ENCODE results near the gene PLEKHG3.

PLEKHG3 gene

DNA sequence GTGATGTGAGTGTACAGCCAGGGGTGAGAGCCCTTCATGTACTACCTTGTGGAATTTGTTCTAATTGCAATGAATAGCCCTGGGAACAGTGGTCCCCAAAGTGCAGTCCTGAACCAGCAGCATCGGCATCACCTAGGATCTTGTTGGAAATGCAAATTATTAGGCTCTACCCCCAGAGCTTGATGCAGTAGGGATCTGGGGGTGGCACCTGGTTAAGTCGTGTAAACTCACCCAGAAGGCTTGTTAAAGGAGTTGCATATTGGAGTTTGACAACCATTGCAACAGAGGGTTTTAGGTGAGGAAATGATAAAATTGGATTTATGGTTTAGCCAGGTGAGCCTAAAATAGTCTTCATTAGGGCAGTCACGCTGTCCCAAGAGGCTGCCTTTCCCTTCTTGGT is 73.2 kb downstream of the PLEKHG3 start:
- in situ Hi-C loops (cut with MboI; ENCODE audit: low sequenced_read_pairs): no loop called here

DNA sequence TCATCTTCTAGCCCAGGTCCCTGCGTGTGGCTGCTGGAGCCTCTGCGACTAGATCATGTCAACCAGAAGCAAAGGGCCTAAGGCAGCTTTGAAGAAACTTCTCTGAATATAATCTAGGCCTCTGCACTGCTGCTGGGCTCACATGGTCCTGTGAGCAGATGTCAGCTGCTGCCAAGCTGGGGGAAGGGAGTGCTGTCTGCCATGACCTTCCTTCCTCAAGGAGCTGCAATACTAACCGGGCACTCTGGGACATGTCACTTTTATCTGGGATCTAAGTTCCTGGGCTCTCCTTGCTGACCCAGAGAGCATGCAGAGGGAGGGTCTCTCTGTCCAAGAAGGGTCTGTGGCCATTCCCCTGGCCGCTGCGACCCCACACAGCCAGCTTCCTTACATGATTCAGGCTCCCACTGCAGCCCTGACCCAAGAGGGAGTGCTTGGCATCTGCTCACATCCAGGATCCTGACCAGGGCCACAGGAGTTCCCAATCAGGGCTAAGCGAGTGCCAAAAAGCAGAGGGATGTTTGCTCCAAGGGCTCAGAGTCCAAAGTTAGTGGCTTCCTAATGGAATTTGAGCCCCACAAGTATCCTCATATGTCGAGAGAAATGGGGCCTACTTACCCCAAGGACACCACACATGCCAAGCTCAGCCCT is 74.0 kb downstream of the PLEKHG3 start:
- in situ Hi-C loops (cut with MboI; ENCODE audit: low sequenced_read_pairs): no loop called here

DNA sequence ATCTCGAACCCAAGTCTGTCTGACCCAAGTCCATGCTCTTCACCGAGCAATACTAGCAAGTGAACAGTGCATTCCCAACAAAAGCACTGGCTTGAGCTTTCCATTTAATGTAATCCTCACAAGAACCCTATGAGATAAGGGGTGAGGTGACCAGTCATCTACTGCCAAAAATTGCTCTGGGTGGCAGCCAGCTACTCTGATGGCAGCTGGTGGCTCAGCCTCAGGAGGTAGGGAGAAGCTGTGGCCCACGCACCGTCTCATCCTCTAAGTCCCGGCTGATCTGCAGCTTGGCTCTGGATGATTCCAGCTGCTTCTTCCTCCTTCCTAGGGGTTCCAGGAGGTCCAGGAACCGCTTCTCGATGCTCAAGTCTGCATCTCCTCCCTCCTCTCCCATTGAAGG is 75.2 kb downstream of the PLEKHG3 start:
- in situ Hi-C loops (cut with MboI; ENCODE audit: low sequenced_read_pairs): no loop called here

DNA sequence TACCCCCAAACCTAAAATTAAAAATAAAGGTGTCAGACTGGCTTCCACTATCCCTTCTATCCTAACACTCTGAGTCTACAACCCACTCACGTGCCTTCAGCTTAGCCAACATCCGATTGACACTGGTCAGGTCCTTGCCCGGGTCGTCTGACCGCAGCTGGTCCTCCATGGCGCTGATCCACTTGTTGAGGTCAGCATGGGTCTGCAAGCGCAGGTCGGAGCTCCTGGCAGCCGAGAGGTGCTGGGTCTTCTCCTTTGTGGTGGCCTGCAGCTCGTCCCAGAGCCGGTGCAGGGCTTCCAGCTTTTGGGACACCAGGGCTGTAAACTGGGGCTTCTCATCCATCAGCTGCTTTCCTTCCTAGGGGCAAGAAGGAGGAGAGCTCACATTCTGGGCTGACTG is 78.0 kb downstream of the PLEKHG3 start:
- in situ Hi-C loops (cut with MboI; ENCODE audit: low sequenced_read_pairs): no loop called here

DNA sequence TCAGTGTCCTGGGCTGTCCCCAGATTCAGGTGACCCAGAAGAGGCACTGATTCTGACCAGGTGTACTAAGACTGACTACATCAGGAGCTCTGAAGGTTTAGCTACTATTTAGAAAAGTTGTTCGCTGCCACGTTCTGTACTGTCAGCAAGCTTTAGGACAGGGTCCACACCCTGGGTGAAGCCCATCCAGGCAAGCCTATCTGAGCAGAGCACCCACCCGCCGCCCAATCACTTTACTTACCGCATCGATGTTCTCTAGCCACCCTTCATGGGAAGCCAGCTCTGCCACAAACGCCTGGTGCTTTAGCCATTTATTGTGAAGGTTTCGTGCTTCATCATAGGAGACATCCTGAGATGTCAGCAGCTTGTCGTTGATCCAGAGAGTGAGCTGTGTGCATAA is 79.8 kb downstream of the PLEKHG3 start:
- in situ Hi-C loops (cut with MboI; ENCODE audit: low sequenced_read_pairs): no loop called here

DNA sequence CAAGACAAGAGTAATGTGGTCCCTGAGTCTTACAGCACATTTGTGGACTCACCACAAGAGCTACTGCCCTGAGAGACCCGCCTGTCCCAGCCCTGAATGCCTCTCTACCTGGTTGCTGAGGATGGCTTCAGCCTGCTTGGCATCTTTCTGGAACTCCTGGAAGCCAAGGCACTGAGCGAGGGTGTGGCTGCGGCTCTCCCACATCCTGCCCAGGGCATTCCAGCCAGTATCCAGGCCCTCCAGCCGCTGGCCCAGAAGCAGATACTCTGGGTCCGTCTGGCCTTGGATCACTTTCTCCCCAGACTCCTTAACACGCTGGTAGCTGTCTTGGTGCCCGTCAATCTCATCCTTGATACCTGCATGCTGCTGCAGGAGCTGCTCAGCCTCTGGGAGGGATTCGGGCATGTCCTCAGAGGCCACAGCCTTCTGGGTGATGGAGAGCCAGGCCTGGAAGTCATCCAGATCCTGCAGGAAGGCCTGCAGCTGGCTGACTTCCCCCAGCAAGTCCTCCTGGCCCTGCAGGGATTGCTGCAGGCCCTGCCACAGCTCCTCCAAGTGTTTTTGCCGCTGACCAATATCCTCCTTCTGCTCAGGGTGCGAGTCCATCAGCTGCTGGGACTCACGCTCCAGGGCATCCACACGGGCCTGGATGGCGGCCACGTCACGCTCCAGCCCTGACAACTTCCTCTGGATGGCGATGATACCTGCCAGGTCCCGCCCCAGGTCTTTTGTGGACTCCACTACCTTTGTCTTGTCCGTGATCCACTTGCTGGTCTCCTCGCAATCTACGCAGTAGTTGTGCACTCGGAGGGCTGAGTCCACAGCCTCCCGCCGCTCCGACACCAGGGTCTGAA is 82.3 kb downstream of the PLEKHG3 start:
- in situ Hi-C loops (cut with MboI; ENCODE audit: low sequenced_read_pairs): no loop called here

DNA sequence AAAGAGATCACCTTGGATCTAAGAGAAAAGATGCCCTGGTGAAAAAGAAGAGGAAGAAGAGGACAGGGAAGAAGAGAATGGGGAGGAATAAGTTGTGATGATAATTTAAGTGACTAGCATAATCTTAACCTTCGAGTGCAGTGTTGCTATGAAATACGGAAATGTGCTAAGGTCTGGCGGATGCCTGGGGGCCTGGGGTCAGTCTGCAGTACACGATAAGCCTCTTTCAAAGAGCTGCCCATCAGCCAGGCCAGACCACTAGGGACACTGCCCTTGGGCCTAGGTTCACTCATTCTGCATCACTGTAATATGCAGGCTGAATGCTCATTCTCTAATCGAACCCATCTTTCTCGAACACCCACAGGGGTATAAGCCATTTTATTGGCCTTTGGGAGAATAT is 83.4 kb downstream of the PLEKHG3 start:
- in situ Hi-C loops (cut with MboI; ENCODE audit: low sequenced_read_pairs): no loop called here

DNA sequence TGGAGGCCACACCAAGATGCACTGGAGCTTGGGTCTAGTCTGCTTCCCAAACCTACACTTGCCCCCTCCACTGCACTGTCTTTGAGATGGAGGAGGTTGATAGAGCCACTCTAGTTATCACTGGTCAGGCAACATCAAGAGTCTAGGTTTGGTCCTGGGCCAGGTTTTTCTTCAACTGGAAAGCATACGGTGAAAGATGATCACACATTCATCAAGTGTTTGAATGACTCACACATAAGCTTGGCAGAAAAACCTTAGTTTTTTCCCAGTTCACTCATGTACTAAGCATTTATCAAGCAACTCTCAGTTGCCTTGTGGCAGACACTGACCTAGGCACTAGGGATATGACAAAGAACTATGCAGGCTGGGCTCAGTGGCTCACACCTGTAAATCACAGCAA is 84.5 kb downstream of the PLEKHG3 start:
- in situ Hi-C loops (cut with MboI; ENCODE audit: low sequenced_read_pairs): no loop called here

DNA sequence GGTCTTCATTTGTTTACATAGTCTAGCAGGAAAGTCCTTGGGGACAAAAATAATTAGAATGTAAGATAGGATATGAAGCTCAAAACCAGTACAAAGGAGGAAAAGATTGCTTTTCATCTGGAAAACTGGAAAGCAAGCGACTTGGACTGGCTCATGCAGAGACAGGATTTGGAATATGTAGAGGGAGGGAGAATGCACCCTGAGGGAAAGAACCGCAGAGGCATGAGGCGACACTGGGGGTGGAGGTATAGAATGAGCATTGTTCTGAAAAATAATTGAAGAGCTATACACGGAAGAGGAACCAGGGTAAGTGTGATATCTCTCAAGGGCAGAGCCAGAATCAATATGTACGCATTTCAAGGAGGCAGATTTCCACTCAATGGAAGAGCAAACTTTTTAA is 85.5 kb downstream of the PLEKHG3 start:
- in situ Hi-C loops (cut with MboI; ENCODE audit: low sequenced_read_pairs): no loop called here

DNA sequence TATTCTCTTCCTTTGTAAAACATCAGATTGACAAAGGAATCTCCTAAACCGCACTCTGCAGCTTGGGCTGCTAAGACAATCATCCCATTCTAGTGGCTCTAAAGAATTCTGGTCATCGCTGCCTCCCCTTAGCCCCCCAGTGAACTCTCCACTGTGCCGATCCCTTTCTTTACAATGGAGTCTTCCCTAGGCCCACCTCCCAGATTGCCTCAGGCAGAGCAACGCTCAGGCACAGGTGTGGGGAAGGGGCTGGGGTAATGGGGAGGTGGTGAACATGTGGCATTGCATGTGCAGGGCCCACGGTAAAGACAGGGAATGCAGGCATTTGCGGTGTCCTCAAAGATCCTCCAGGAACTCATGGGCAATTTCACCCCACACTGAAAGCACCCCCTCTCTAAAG is 86.3 kb downstream of the PLEKHG3 start:
- in situ Hi-C loops (cut with MboI; ENCODE audit: low sequenced_read_pairs): no loop called here

DNA sequence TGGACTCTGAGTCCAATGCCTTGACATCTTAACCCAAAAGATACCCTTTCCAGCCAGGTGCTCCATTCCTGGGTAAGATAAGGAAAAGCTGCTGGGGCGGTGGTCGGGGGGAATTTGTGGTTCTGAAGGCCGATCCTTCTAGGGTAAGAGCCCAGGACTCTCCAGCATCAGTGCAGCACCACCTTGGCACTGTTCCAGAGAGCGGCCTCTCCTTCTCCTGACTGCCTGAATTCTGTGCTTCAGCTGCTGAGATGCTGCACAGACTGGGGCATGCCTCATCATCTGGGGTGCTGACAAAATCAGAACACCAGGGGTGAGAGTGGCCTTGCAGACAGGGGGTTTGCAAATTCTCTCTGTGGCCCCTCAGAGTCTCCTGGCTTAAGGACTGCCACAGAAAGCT is 88.0 kb downstream of the PLEKHG3 start:
- in situ Hi-C loops (cut with MboI; ENCODE audit: low sequenced_read_pairs): no loop called here

DNA sequence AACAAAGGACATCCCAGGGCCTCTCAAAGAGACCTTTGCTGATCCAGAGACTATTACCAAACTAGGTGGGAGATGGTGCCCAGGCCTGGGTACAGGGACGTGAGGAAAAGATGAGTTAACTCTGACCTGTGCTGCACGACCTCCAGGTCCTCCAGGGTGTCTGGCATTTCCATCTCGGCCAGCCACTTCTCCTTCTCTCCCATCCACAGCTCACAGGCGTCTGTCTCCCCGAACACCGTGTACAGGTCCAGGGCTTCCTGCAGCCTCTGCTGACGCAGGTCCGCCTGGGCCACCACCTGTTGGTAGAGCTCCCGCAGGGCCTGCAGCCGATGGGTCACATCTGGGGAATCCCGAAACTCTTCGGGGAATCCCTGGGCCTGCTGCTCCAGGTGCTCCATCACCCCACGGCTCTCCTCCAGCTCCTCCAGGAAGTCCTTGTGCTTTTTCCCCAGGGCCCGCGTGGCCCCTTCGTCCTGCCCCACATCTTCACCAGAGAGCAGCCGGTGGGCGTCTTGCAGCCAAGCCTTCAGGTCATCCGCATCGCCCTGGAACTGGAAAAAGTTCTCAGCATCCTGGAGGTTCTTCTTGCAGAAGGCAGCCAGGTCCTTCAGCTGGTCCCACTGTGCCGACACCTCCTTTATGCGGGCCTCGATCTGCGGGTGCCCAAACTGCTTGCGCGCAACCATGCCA is 88.8 kb downstream of the PLEKHG3 start:
- in situ Hi-C loops (cut with MboI; ENCODE audit: low sequenced_read_pairs): no loop called here

DNA sequence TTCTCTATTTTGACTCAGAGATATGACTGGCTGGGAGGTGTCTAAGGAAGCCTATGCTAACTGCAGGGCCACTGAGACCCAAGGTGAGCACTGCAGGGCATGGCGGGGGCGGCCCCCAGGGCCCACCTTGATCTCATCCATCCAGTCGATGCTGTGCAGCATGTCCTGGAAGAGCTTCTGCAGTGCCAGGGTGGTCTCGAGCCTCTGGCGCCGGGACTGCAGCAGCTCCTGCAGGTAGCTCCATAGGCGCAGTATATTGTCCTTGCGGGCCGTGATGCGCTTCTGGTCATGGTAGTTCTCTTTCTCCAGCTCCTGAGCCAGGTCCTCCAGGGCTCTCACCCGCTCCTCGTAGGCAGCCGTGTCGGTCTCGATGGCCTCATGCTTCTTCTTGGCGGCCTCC is 91.0 kb downstream of the PLEKHG3 start:
- in situ Hi-C loops (cut with MboI; ENCODE audit: low sequenced_read_pairs): no loop called here

DNA sequence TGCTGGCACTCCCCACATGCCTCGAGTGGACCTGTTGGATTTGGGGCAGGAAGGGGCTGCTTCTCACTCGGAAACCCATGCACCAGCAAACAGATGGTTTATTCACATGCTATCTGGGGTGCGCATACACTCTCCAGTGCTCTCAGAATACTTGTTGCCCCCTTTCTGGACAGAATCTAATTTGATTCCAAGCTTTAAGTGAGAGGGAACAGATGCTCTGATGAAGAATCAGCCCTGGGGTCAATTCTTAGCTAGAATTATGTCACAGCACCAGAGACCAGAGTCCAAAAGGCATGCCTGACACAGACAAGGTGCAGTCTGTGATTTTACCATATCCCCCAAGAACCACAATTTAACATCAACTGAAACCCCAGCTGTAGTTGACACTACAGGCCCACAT is 91.7 kb downstream of the PLEKHG3 start:
- in situ Hi-C loops (cut with MboI; ENCODE audit: low sequenced_read_pairs): no loop called here

DNA sequence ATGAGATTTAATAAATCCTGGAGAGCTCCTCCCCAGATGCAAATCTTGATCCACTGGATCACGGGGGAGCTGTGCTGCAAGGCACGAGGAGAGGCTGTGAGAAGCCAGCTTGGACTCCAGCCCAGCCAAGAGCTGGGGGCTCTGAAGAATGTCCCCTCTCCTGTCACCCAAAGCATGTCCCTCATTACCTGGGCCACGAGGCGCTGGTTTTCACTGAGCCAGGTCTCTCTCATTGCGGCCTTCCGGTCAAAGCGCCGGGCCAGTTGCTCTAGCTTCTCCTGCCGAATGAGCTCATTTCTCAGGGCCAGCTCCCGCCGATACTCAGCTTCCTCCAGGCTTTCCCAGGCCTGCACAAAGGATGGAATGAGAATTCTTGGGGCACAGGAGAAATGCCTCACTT is 92.1 kb downstream of the PLEKHG3 start:
- in situ Hi-C loops (cut with MboI; ENCODE audit: low sequenced_read_pairs): no loop called here

DNA sequence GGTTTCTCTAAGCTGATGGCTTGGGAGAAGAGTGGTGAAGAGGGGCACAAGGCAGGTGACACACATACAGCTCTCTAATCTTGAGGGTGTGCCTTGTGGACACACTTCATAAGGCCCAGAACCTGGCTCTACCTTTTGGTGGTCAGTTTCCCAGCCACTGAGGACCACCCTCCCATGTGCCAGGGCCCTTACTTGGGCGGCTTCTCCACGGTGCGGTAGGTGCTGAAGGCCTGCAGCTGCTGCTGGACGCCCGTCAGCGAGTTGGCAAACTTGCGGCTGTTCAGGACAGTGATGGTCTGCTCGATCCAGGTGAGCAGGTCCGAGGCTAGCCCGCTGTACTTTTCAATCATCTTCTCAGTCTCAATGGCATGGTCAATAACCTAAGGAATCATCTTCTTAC is 95.3 kb downstream of the PLEKHG3 start:
- in situ Hi-C loops (cut with MboI; ENCODE audit: low sequenced_read_pairs): no loop called here
